Tibial nerve (tissue), 4 donors: ENCODE measurements around the gene CCAR1. TPM values are rescaled to one million over a fixed set of nuclear protein-coding genes. Genes with fewer than 3 reads are reported as not detected.
"Not testable (repeated sequence)": the region's sequence is repeated elsewhere in the genome, so short reads cannot be mapped to it uniquely, and the experiment has no call there.

Experiments used
- DNase-seq, 2 donors: peaks; one replicate each; pipeline ENCODE4 v3.0.0-alpha.2; 2019; ENCODE audit warnings: low spot score in 2 of 2
- H3K27ac ChIP-seq, 4 donors: fragments of 200-600 bp; sonication (generic) in 3 of 4; one replicate each; pipeline ENCODE4 v1.5.1; 2017 to 2019; ENCODE audit warnings: mild to moderate bottlenecking in 1 of 4
- H3K27me3 ChIP-seq, 2 donors: fragments of 200-600 bp; sonication (generic) in 1 of 2; one replicate each; pipeline versions ENCODE4 v1.5.1 to v1.6.0; 2017 to 2019
- H3K36me3 ChIP-seq, 3 donors: fragments of 200-600 bp; sonication (generic); one replicate each; pipeline ENCODE4 v1.5.1; 2018 to 2019
- H3K4me1 ChIP-seq, 4 donors: fragments of 200-600 bp; sonication (generic) in 3 of 4; one replicate each; pipeline ENCODE4 v1.5.1; 2017 to 2019
- H3K4me3 ChIP-seq, 4 donors: fragments of 200-600 bp; sonication (generic) in 3 of 4; one replicate each; pipeline ENCODE4 v1.5.1; 2017 to 2019; ENCODE audit warnings: mild to moderate bottlenecking in 1 of 4, moderate library complexity in 1 of 4
- H3K9me3 ChIP-seq, 4 donors: fragments of 200-600 bp; sonication (generic) in 3 of 4; one replicate each; pipeline ENCODE4 v1.5.1; 2017 to 2019
- EP300 ChIP-seq, 2 donors: sonication (generic); formaldehyde crosslinking; IDR thresholded peaks; one replicate each; pipeline ENCODE4 v1.6.1; 2017; ENCODE audit warnings: antibody characterized with exemption in 2 of 2, mild to moderate bottlenecking in 1 of 2
- POLR2A ChIP-seq, 2 donors: fragments of 450-650 bp; IDR thresholded peaks; one replicate each; pipeline ENCODE4 v1.6.1; 2017; ENCODE audit warnings: antibody characterized with exemption in 2 of 2, mild to moderate bottlenecking in 2 of 2, moderate library complexity in 2 of 2
- WGBS, 2 donors: methylation state at CpG; one replicate each; pipeline ENCODE4 v1.1.5; 2018; 5-methylcytosine and 5-hydroxymethylcytosine counted together
- total RNA-seq, 4 donors: library from RNA; depleted of rRNA; stranded (reverse); fragments of >200 nt; gene quantifications; one replicate each; pipeline ENCODE4 v1.1.0, GENCODE V29; 2016
- TF ChIP-seq, protein P1 (sequence below), 5 experiments: fragments of 200-600 bp in 3 of 5; fragments of 450-650 bp in 2 of 5; sonication (generic) in 3 of 5; IDR thresholded peaks; one replicate each; pipeline ENCODE4 v1.5.1; 2016 to 2019; ENCODE audit warnings: antibody characterized with exemption in 5 of 5, mild to moderate bottlenecking in 3 of 5, moderate library complexity in 2 of 5

The CCAR1 gene
- total RNA-seq, 4 donors from 2014 or later, result 45.4 to 88.5 (median 53.5) TPM

- Histone ChIP-seq H3K4me1 (no peaks in the 10 kb centered on the region), H3K27ac (no peak overlapping the region), H3K36me3 (no peaks in the 10 kb centered on the region), H3K27me3 (no peaks in the 10 kb centered on the region), H3K4me3 (no peak overlapping the region), H3K9me3 (no peaks in the 10 kb centered on the region)
- TF ChIP-seq EP300 (IDR thresholded peaks at IDR 0.05) (no peak), POLR2A (IDR thresholded peaks at IDR 0.05) (no peak)
- TF ChIP-seq, protein P1, sequence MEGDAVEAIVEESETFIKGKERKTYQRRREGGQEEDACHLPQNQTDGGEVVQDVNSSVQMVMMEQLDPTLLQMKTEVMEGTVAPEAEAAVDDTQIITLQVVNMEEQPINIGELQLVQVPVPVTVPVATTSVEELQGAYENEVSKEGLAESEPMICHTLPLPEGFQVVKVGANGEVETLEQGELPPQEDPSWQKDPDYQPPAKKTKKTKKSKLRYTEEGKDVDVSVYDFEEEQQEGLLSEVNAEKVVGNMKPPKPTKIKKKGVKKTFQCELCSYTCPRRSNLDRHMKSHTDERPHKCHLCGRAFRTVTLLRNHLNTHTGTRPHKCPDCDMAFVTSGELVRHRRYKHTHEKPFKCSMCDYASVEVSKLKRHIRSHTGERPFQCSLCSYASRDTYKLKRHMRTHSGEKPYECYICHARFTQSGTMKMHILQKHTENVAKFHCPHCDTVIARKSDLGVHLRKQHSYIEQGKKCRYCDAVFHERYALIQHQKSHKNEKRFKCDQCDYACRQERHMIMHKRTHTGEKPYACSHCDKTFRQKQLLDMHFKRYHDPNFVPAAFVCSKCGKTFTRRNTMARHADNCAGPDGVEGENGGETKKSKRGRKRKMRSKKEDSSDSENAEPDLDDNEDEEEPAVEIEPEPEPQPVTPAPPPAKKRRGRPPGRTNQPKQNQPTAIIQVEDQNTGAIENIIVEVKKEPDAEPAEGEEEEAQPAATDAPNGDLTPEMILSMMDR (IDR thresholded peaks at IDR 0.05), result no peak
- 95 to 100% methylated on average over 1 of the region's 1 CpG for WGBS, 2 donors
- no peak for DNase-seq
Measured at GRCh38 chr10:68804692-68805091, 83.7 kb downstream of the CCAR1 start.

- not testable (repeated sequence) for H3K36me3 ChIP-seq, H3K27me3 ChIP-seq, H3K27ac ChIP-seq, H3K9me3 ChIP-seq, H3K4me3 ChIP-seq, DNase-seq
- WGBS, 2 donors, result 92 to 93% methylated on average over 9 of the region's 9 CpGs
- H3K4me1 ChIP-seq, result peaks cover 0 to 12% (median 2%) of the 10 kb centered on the region in 4 donors
Measured at GRCh38 chr10:68810830-68811229, 89.8 kb downstream of the CCAR1 start.

GRCh38 chr10:68811314-68812009 lies 90.4 kb downstream of the CCAR1 start:
- no peak overlapping the region for H3K4me3 ChIP-seq
- no peaks in the 10 kb centered on the region for H3K27me3 ChIP-seq
- H3K9me3 ChIP-seq, result no peaks in the 10 kb centered on the region
- H3K4me1 ChIP-seq, result peaks cover 0 to 12% (median 2%) of the 10 kb centered on the region in 4 donors
- 79 to 81% methylated on average over 7 of the region's 7 CpGs for WGBS, 2 donors
- TF ChIP-seq, protein P1 (IDR thresholded peaks at IDR 0.05), result no peak
- TF ChIP-seq EP300 (IDR thresholded peaks at IDR 0.05) (no peak), POLR2A (IDR thresholded peaks at IDR 0.05) (no peak)
- H3K27ac ChIP-seq, result no peak overlapping the region
- no peaks in the 10 kb centered on the region for H3K36me3 ChIP-seq
- no peak for DNase-seq

DNA sequence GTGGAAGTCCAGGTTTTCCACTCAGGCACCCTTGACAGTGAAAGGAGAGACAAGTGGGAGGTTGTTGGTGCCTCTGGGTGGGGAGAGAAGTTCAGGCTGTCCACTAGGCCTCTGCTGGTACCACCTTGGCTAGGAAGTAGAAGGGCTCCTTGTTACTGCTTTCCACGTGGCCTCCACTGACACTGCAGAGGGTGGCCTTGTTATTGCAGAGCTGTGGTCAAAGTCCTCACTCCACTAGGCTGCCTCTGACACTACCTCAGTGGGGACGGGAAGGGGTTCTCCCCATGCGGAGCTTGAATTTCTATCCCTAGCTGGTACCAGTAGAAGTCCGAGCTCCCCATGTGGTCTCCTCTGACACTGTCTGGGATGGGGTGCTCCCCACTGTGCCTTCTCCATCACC lies 91.4 kb downstream of the CCAR1 start:
- Histone ChIP-seq H3K9me3 (no peaks in the 10 kb centered on the region), H3K27ac (no peak overlapping the region), H3K36me3 (no peaks in the 10 kb centered on the region), H3K4me1 (peaks cover 0 to 12% (median 2%) of the 10 kb centered on the region in 4 donors), H3K4me3 (no peak overlapping the region), H3K27me3 (no peaks in the 10 kb centered on the region)
- TF ChIP-seq EP300 (IDR thresholded peaks at IDR 0.05) (no peak), POLR2A (IDR thresholded peaks at IDR 0.05) (no peak)
- TF ChIP-seq, protein P1 (IDR thresholded peaks at IDR 0.05), result no peak
- DNase-seq, result no peak
- WGBS, 2 donors, result 88 to 89% methylated on average over 4 of the region's 4 CpGs

DNA sequence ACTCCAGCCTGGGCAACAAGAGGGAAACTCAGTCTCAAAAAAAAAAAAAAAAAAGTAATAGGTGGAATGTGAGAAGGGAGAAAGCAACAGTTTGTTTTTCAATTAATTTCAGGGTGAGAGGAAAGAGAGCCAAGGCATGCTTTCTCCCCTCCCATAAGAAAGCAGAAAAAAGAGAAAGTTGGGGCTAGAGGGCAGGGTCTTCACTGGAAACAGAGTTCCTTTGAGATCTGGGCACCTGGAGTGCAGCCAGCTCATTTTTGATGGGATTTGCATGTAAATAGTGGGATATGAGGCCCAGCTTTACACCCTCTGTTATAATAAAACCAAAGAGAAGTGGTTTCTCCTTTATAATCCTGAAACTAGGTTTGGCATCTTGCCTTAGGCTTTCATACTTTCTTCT lies 92.5 kb downstream of the CCAR1 start:
- no peaks in the 10 kb centered on the region for H3K36me3 ChIP-seq
- no peak overlapping the region for H3K27ac ChIP-seq
- peaks cover 0 to 12% (median 2%) of the 10 kb centered on the region in 4 donors for H3K4me1 ChIP-seq
- no peaks in the 10 kb centered on the region for H3K9me3 ChIP-seq
- no peak for TF ChIP-seq POLR2A (IDR thresholded peaks at IDR 0.05)
- TF ChIP-seq, protein P1 (IDR thresholded peaks at IDR 0.05), result no peak
- no peak for TF ChIP-seq EP300 (IDR thresholded peaks at IDR 0.05)
- DNase-seq, result no peak
- H3K27me3 ChIP-seq, result no peaks in the 10 kb centered on the region
- no peak overlapping the region for H3K4me3 ChIP-seq
